HCT116 (cell line): Measurements from ENCODE around the gene KRT73.

Experiments
- ATF3 ChIP-seq: IDR thresholded peaks from 2 replicates; pipeline ENCODE4 v1.6.1; 2012
- CEBPB ChIP-seq: IDR thresholded peaks from 2 replicates; pipeline ENCODE4 v1.6.1; 2012; ENCODE audit warnings: low read depth
- CTCF ChIP-seq, 3 experiments: fragments of 200-600 bp in 1 of 3; sonication (generic) in 1 of 3; IDR thresholded peaks in 2 of 3; conservative IDR thresholded peaks in 1 of 3; 2 replicates each; pipeline ENCODE4 v1.5.1; 2012 to 2017; ENCODE audit warnings: low read depth in 2 of 3, low read length in 2 of 3, antibody characterized with exemption in 1 of 3, borderline replicate concordance in 1 of 3, control low read depth in 1 of 3, mild to moderate bottlenecking in 1 of 3, mixed read lengths in 1 of 3, mixed run types in 1 of 3, moderate library complexity in 1 of 3; ENCODE audit not compliant: insufficient read depth in 1 of 3
- EGR1 ChIP-seq: IDR thresholded peaks from 2 replicates; pipeline ENCODE4 v1.6.1; 2012; ENCODE audit warnings: low read depth
- EZH2 ChIP-seq: fragments of 200-600 bp; sonication (generic); IDR thresholded peaks from 2 replicates; pipeline ENCODE4 v1.6.1; 2017; ENCODE audit warnings: antibody characterized with exemption, mixed run types
- EZH2phosphoT487 ChIP-seq: fragments of 200-600 bp; IDR thresholded peaks from 2 replicates; pipeline ENCODE4 v1.6.1; 2018; ENCODE audit warnings: antibody characterized with exemption, borderline replicate concordance
- POLR2A ChIP-seq: IDR thresholded peaks from 2 replicates; pipeline ENCODE4 v1.7.0; 2011; ENCODE audit warnings: borderline replicate concordance; ENCODE audit not compliant: insufficient read depth, insufficient read length; ENCODE audit errors: extremely low read depth
- POLR2AphosphoS5 ChIP-seq: IDR thresholded peaks from 2 replicates; pipeline ENCODE4 v1.6.1; 2011; ENCODE audit warnings: mild to moderate bottlenecking, low read depth, low read length, moderate library complexity
- YY1 ChIP-seq: IDR thresholded peaks from 2 replicates; pipeline ENCODE4 v1.6.1; 2011; ENCODE audit warnings: low read length, low read depth, moderate library complexity, mild to moderate bottlenecking; ENCODE audit not compliant: insufficient replicate concordance; ENCODE audit errors: extremely low read depth
- ZBTB33 ChIP-seq: IDR thresholded peaks from 2 replicates; pipeline ENCODE4 v1.6.1; 2011; ENCODE audit warnings: mild to moderate bottlenecking, low read length, moderate library complexity; ENCODE audit not compliant: insufficient replicate concordance; ENCODE audit errors: extremely low read depth
- TF ChIP-seq, protein P1 (sequence below): IDR thresholded peaks from 2 replicates; pipeline ENCODE4 v1.6.1; 2012; ENCODE audit warnings: low read depth

GRCh38 chr12:52564582-52564981 lies 53.8 kb downstream of the KRT73 start:
- no peak for TF ChIP-seq POLR2A
- TF ChIP-seq EZH2phosphoT487: no peak
- no peak for TF ChIP-seq CTCF (IDR thresholded peaks at IDR 0.05 in 2 of 3, conservative IDR thresholded peaks at IDR 0.05 in 1 of 3; ENCODE audit: borderline replicate concordance in 1 of 3, insufficient read depth in 1 of 3, low read depth in 2 of 3, low read length in 2 of 3)
- no peak for TF ChIP-seq CEBPB
- TF ChIP-seq, protein P1, sequence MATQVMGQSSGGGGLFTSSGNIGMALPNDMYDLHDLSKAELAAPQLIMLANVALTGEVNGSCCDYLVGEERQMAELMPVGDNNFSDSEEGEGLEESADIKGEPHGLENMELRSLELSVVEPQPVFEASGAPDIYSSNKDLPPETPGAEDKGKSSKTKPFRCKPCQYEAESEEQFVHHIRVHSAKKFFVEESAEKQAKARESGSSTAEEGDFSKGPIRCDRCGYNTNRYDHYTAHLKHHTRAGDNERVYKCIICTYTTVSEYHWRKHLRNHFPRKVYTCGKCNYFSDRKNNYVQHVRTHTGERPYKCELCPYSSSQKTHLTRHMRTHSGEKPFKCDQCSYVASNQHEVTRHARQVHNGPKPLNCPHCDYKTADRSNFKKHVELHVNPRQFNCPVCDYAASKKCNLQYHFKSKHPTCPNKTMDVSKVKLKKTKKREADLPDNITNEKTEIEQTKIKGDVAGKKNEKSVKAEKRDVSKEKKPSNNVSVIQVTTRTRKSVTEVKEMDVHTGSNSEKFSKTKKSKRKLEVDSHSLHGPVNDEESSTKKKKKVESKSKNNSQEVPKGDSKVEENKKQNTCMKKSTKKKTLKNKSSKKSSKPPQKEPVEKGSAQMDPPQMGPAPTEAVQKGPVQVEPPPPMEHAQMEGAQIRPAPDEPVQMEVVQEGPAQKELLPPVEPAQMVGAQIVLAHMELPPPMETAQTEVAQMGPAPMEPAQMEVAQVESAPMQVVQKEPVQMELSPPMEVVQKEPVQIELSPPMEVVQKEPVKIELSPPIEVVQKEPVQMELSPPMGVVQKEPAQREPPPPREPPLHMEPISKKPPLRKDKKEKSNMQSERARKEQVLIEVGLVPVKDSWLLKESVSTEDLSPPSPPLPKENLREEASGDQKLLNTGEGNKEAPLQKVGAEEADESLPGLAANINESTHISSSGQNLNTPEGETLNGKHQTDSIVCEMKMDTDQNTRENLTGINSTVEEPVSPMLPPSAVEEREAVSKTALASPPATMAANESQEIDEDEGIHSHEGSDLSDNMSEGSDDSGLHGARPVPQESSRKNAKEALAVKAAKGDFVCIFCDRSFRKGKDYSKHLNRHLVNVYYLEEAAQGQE: no peak
- TF ChIP-seq POLR2AphosphoS5: no peak
- no peak for TF ChIP-seq EZH2
- no peak for TF ChIP-seq ZBTB33
- no peak for TF ChIP-seq YY1
- no peak for TF ChIP-seq ATF3
- TF ChIP-seq EGR1: no peak
